IgD-negative memory B cell (primary cell): Measurements from ENCODE around the gene PHC3. TPM values are rescaled to one million over a fixed set of nuclear protein-coding genes. Genes with fewer than 3 reads are reported as not detected.
A peak's percentile ranks its signal among the peaks of the same experiment; 100 is the strongest.
"Not testable (repeated sequence)": the region's sequence is repeated elsewhere in the genome, so short reads cannot be mapped to it uniquely, and the experiment has no call there.

ENCODE experiments used
- H3K27ac Mint-ChIP-seq, 3 donors: one replicate each; pipeline ENCODE4 v1.8.0; 2020 to 2022; ENCODE audit warnings: mild to moderate bottlenecking in 3 of 3, mixed read lengths in 3 of 3, moderate library complexity in 1 of 3
- H3K27me3 Mint-ChIP-seq: one replicate; pipeline ENCODE4 v1.8.0; 2021; ENCODE audit warnings: mixed read lengths
- H3K36me3 Mint-ChIP-seq: one replicate; pipeline ENCODE4 v1.8.0; 2020; ENCODE audit warnings: mild to moderate bottlenecking, mixed read lengths
- H3K4me1 Mint-ChIP-seq, 3 donors: one replicate each; pipeline ENCODE4 v1.8.0; 2020 to 2022; ENCODE audit warnings: mixed read lengths in 3 of 3, mild to moderate bottlenecking in 1 of 3
- H3K4me3 Mint-ChIP-seq, 4 donors: one replicate each; pipeline ENCODE4 v1.8.0; 2020 to 2022; ENCODE audit warnings: mild to moderate bottlenecking in 4 of 4, mixed read lengths in 4 of 4, moderate library complexity in 3 of 4
- H3K9me3 Mint-ChIP-seq, 3 donors: one replicate each; pipeline ENCODE4 v1.8.0; 2020 to 2021; ENCODE audit warnings: mixed read lengths in 3 of 3, mild to moderate bottlenecking in 1 of 3
- polyA plus RNA-seq: library from polyadenylated mRNA; unstranded; fragments of 300-500 nt; fragmentation: Illumina TruSeq; gene quantifications from one replicate; pipeline ENCODE4 v1.2.3, GENCODE V29; 2021

PHC3 gene
- polyA plus RNA-seq, 1 donor from 2014 or later: 81.2 TPM

DNA sequence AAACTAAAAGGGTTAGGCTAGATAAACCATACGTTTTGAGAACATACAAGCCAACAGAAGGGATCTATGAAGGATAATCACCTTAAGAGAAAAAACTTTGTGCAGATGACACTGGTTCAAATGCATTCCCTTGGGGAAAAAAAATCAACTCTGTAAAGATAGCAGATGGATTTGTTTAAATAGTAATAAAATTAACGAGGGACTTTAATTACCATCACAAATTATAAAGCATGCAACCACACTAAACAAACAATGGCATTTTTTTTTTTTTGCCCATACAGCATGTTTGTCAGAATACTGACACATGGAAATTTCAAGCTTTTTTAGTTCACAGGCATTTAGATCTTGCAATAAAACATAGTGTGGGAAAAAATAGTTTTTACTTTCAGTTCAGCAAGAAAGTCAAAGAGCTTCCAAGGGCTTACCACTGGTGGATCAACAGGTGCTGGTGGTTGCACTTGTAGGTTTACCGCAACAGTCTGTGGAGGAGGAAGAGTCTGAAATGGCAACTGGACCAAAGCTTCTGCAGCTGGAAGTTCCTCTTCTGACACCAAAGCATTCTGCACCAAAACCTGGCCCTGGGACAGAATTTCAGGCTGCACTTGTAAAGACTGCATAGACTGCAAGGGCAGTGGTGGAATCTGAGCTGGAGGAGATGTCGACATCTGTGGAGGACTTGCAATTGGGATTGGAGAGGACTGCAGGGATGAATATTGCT is 53.1 kb downstream of the PHC3 start:
- Mint-ChIP-seq H3K9me3 (no peaks in the 10 kb centered on the region), H3K4me1 (peaks cover 15 to 20% (median 19%) of the 10 kb centered on the region in 3 donors), H3K27me3 (no peaks in the 10 kb centered on the region), H3K4me3 (peak overlapping the region; percentile 1 to 59 (median 19)), H3K27ac (peak overlapping the region in 2 of 3 donors; percentile 61 to 83), H3K36me3 (peaks cover 5% of the 10 kb centered on the region)

GRCh38 chr3:170117134-170117533 is 64.4 kb downstream of the PHC3 start:
- Mint-ChIP-seq H3K36me3 (no peaks in the 10 kb centered on the region), H3K9me3 (no peaks in the 10 kb centered on the region), H3K4me1 (peaks cover 0 to 2% (median 0%) of the 10 kb centered on the region in 3 donors), H3K27ac (no peak overlapping the region), H3K27me3 (no peaks in the 10 kb centered on the region), H3K4me3 (no peak overlapping the region)

DNA sequence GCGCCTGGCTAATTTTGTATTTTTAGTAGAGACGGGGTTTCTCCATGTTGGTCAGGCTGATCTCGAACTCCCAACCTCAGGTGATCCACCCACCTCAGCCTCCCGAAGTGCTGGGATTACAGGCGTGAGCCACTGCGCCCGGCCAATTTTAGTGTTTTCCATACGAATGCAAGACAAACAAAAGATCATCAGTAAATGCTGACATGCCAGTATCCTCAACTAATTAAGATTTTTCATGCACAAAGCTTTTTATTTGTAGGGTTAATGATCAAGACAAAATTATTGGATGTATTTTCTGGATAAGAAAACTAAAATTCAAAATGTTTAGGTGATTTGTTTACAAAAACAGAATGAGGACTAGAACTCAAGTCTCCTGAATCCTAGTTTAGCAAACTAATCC is 67.4 kb downstream of the PHC3 start:
- H3K27ac Mint-ChIP-seq, H3K9me3 Mint-ChIP-seq, H3K4me1 Mint-ChIP-seq, H3K36me3 Mint-ChIP-seq, H3K4me3 Mint-ChIP-seq, H3K27me3 Mint-ChIP-seq: not testable (repeated sequence)

DNA sequence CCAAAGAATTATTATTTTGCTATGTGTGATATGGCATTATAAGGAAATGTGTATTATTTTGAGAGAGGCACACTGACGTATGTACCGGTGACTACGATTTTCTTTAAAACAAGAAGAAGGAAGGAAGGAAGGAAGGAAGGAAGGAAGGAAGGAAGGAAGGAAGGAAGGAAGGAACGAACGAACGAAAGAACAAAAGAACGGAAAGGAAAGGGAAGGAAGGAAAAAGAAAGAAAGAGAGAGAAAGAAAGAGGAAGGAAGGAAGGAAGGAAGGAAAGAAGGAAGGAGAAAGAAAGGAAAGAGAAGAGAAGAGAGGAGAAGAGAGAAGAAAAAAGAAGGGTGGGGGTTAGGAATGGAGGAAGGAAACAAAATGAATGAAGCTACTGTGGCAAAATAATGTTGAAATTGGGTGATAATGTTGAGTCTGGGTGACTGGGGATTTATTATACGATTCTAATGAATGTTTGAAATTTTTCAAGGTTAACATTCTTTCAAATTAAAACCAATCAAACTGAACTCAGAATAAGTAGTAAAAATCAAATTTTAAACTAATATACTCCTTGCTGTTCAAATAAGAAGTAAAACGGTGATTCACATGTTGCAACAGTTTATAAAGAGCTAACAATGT is 70.3 kb downstream of the PHC3 start:
- peaks cover 6% of the 10 kb centered on the region for H3K36me3 Mint-ChIP-seq
- H3K4me3 Mint-ChIP-seq: no peak overlapping the region
- H3K9me3 Mint-ChIP-seq: no peaks in the 10 kb centered on the region
- H3K27me3 Mint-ChIP-seq: no peaks in the 10 kb centered on the region
- peak overlapping the region in 1 of 3 donors; percentile 22 for H3K27ac Mint-ChIP-seq
- peaks cover 3 to 12% (median 9%) of the 10 kb centered on the region in 3 donors for H3K4me1 Mint-ChIP-seq

GRCh38 chr3:170109579-170110293 is 71.8 kb downstream of the PHC3 start:
- Mint-ChIP-seq H3K4me3 (no peak overlapping the region), H3K27me3 (no peaks in the 10 kb centered on the region), H3K27ac (peak overlapping the region in 1 of 3 donors; percentile 81), H3K4me1 (peaks cover 3 to 12% (median 9%) of the 10 kb centered on the region in 3 donors), H3K36me3 (peaks cover 10% of the 10 kb centered on the region), H3K9me3 (no peaks in the 10 kb centered on the region)

- H3K4me3 Mint-ChIP-seq: no peak overlapping the region
- no peaks in the 10 kb centered on the region for H3K27me3 Mint-ChIP-seq
- H3K27ac Mint-ChIP-seq: no peak overlapping the region
- peaks cover 11% of the 10 kb centered on the region for H3K36me3 Mint-ChIP-seq
- peaks cover 3 to 12% (median 9%) of the 10 kb centered on the region in 3 donors for H3K4me1 Mint-ChIP-seq
- H3K9me3 Mint-ChIP-seq: no peaks in the 10 kb centered on the region
These were observed 72.6 kb downstream of the PHC3 start for GRCh38 chr3:170108955-170109354.

GRCh38 chr3:170107941-170108340 is 73.6 kb downstream of the PHC3 start:
- H3K36me3 Mint-ChIP-seq: peaks cover 11% of the 10 kb centered on the region
- peak overlapping the region in 1 of 3 donors; percentile 5 for H3K27ac Mint-ChIP-seq
- H3K4me1 Mint-ChIP-seq: peaks cover 3 to 12% (median 9%) of the 10 kb centered on the region in 3 donors
- no peaks in the 10 kb centered on the region for H3K27me3 Mint-ChIP-seq
- no peak overlapping the region for H3K4me3 Mint-ChIP-seq
- no peaks in the 10 kb centered on the region for H3K9me3 Mint-ChIP-seq

DNA sequence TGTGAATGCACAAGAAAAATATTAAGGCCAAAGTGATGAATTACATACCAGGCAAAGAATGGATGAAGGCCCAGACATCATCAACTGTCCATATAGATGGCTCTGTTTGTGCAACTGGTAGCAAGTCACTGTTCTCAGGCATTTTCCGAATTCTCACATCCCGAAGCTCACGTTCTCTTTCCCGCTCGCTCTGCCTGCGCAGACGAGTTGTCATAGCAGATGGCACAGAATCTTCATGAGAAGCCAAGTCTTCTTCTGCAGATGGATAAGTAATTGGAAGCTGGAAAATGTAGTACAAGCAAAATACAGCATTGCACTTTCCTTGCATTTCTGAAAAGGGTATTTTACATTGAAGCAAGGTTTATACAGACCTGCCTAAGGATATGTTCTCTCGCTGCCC is 79.1 kb downstream of the PHC3 start:
- no peak overlapping the region for H3K27ac Mint-ChIP-seq
- H3K27me3 Mint-ChIP-seq: no peaks in the 10 kb centered on the region
- peaks cover 0 to 1% (median 0%) of the 10 kb centered on the region in 3 donors for H3K4me1 Mint-ChIP-seq
- H3K36me3 Mint-ChIP-seq: peaks cover 6% of the 10 kb centered on the region
- no peak overlapping the region for H3K4me3 Mint-ChIP-seq
- H3K9me3 Mint-ChIP-seq: no peaks in the 10 kb centered on the region

DNA sequence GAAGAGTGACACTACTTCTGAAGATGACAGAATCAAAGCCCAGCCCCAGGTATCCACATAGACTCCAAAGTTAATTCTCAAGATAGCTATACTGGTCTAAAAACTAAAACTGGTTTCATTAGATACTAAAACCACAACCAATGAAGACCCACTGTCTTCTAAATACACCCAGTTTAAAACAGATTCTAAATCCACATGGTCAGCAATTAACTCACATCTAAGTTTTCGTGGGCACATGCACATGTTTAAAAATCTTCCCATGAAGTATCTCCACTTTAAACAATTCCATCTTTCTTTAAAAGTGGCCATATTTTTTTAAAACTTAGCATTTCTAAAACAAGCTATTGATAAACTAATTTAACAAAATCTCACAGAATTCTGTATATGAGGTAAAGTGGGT is 80.6 kb downstream of the PHC3 start:
- Mint-ChIP-seq H3K27me3 (no peaks in the 10 kb centered on the region), H3K27ac (peak overlapping the region in 1 of 3 donors; percentile 67), H3K4me3 (no peak overlapping the region), H3K36me3 (peaks cover 11% of the 10 kb centered on the region), H3K4me1 (peaks cover 0 to 1% (median 0%) of the 10 kb centered on the region in 3 donors), H3K9me3 (no peaks in the 10 kb centered on the region)

GRCh38 chr3:170098753-170099152 is 82.8 kb downstream of the PHC3 start:
- no peaks in the 10 kb centered on the region for H3K27me3 Mint-ChIP-seq
- H3K4me1 Mint-ChIP-seq: peaks cover 0 to 1% (median 0%) of the 10 kb centered on the region in 3 donors
- no peak overlapping the region for H3K27ac Mint-ChIP-seq
- H3K36me3 Mint-ChIP-seq: peaks cover 12% of the 10 kb centered on the region
- no peak overlapping the region for H3K4me3 Mint-ChIP-seq
- no peaks in the 10 kb centered on the region for H3K9me3 Mint-ChIP-seq

DNA sequence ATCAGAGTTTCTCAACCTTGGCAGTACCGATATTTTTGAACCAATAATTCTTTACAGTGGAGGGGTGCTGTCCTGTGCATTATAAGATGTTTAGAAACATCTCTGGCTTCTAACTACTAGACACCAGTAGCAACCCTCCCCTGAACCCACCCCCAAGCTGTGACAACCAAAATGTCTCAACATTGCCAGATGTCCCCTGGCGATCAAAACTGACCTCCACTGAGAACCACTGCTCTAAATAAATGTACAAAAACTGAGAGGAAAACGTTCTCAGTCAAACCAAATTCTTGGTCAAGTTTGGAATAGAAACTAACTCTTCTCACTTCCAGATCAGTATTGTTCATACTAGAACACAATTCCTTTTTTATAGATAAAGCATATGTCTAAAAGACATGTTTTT is 85.2 kb downstream of the PHC3 start:
- Mint-ChIP-seq H3K27ac (no peak overlapping the region), H3K4me3 (no peak overlapping the region), H3K36me3 (peaks cover 11% of the 10 kb centered on the region), H3K9me3 (no peaks in the 10 kb centered on the region), H3K27me3 (no peaks in the 10 kb centered on the region), H3K4me1 (peaks cover 0 to 3% (median 2%) of the 10 kb centered on the region in 3 donors)

DNA sequence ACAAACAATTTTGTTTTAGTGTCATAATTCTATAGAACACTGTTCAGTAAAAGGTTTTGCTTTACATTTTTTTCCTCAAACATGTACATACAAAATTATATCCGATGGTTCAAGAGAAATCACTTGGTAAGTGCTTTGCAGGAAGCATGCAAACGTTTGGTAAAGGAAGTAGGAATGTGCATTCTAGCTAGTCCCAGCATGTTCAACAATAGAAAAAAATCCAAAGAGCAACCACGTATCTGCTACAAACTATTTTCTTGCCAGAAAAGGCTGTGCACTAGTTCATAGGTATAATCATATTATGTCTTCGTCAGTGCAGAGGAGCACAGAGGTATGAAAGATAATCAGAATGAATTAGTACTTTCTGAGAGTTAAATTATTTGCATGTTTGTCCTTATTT is 85.8 kb downstream of the PHC3 start:
- peaks cover 0 to 3% (median 2%) of the 10 kb centered on the region in 3 donors for H3K4me1 Mint-ChIP-seq
- H3K9me3 Mint-ChIP-seq: no peaks in the 10 kb centered on the region
- no peak overlapping the region for H3K27ac Mint-ChIP-seq
- H3K27me3 Mint-ChIP-seq: no peaks in the 10 kb centered on the region
- peaks cover 16% of the 10 kb centered on the region for H3K36me3 Mint-ChIP-seq
- no peak overlapping the region for H3K4me3 Mint-ChIP-seq

GRCh38 chr3:170092907-170093306 is 88.6 kb downstream of the PHC3 start:
- Mint-ChIP-seq H3K4me3 (no peak overlapping the region), H3K36me3 (peaks cover 16% of the 10 kb centered on the region), H3K27me3 (no peaks in the 10 kb centered on the region), H3K27ac (peak overlapping the region in 2 of 3 donors; percentile 2 to 39), H3K9me3 (no peaks in the 10 kb centered on the region), H3K4me1 (peaks cover 0 to 2% (median 2%) of the 10 kb centered on the region in 3 donors)

DNA sequence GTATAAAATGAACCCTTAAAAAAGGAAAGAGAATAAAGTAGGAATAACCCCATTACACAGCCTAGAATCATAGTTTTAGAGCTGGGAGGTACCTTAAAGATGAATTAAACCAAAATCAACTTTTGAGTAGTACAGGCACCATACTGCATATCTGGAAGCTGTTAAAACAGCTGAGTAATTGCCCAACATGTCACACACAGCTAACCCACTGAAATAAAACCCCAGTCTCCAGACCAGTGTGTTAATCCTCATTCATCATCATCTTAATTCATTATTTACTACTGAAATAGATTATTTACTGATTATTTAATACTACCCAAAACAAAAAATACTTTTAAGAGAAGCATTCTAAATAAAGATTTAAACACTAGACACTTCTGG is 90.9 kb downstream of the PHC3 start:
- Mint-ChIP-seq H3K27me3 (no peaks in the 10 kb centered on the region), H3K36me3 (peaks cover 12% of the 10 kb centered on the region), H3K4me3 (no peak overlapping the region), H3K9me3 (no peaks in the 10 kb centered on the region), H3K27ac (peak overlapping the region in 1 of 3 donors; percentile 15), H3K4me1 (peaks cover 0 to 3% (median 3%) of the 10 kb centered on the region in 3 donors)

DNA sequence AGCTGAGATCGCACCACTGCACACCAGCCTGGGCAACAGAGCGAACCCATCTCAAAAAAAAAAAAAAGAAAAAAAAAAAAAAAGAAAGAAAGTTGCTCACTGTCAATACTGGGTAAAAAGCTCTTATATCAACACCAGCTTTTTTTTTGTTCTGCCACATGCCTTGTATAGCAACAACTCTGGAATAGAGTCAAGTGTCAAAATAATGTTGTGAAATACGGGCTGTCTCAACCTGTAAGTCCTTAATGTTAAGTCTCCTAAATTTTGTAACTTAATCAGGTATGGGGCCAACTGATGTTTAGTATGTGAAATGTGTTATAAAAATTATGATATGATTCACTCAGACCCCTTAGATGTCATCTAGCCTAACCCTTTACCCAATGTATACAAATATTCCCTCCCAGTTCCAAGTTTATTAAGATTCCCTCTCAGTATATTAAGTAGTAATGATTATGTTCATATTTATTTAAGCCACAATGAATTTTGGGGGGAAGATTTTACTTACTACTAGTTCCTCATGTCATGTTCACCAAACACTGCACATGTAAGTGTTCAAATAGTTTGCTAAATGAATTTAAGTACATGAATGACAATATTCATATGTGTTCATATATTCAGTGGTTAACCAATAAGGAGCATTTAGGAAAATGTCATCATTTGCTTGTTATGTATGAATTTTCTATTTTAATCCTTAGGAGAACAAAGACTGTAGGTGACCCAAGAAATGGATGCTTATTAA is 91.5 kb downstream of the PHC3 start:
- Mint-ChIP-seq H3K27ac (no peak overlapping the region), H3K4me3 (no peak overlapping the region), H3K4me1 (peaks cover 0 to 6% (median 5%) of the 10 kb centered on the region in 3 donors), H3K36me3 (peaks cover 11% of the 10 kb centered on the region), H3K27me3 (no peaks in the 10 kb centered on the region), H3K9me3 (no peaks in the 10 kb centered on the region)
